Lower lobe of right lung (tissue), 2 donors: ENCODE results near the gene CHAC1. TPM values are rescaled to one million over a fixed set of nuclear protein-coding genes. Genes with fewer than 3 reads are reported as not detected.

ENCODE experiments used
- ATAC-seq, 2 donors: fragments of 200-7000 bp; cut with Tn5 transposase; one replicate each; pipeline ENCODE4 v1.9.1; 2020 to 2022; ENCODE audit warnings: mild to moderate bottlenecking in 2 of 2, moderate library complexity in 2 of 2
- DNase-seq: peaks from one replicate; pipeline ENCODE4 v3.0.0-alpha.2; 2020
- H3K27ac ChIP-seq: fragments of 200-600 bp; one replicate; pipeline ENCODE4 v1.8.0; 2022
- H3K27me3 ChIP-seq: fragments of 200-600 bp; one replicate; pipeline ENCODE4 v1.8.0; 2022; ENCODE audit warnings: low read depth
- H3K36me3 ChIP-seq: fragments of 200-600 bp; one replicate; pipeline ENCODE4 v1.8.0; 2022; ENCODE audit warnings: mild to moderate bottlenecking
- H3K4me1 ChIP-seq: fragments of 200-600 bp; one replicate; pipeline ENCODE4 v1.8.0; 2022
- H3K4me3 ChIP-seq: fragments of 200-600 bp; one replicate; pipeline ENCODE4 v1.8.0; 2022; ENCODE audit warnings: mild to moderate bottlenecking
- H3K9me3 ChIP-seq: fragments of 200-600 bp; one replicate; pipeline ENCODE4 v1.8.0; 2022
- intact Hi-C: fragments of 100-400 bp; cut with DNase I; formaldehyde crosslinking; loops from one replicate; pipeline ENCODE4 v1.11.0; 2022
- total RNA-seq: library from RNA; stranded (reverse); fragmentation: NEBNext Ultra II Directional; extraction: Animal tissue kit (Norgen Biotek cat#: 25700); gene quantifications from one replicate; pipeline ENCODE4 v1.2.1, GENCODE V29; 2021
- TF ChIP-seq, protein P1 (sequence below): fragments of 200-600 bp; IDR thresholded peaks from one replicate; pipeline ENCODE4 v1.8.0; 2022; ENCODE audit warnings: antibody characterized with exemption, mild to moderate bottlenecking
- donor health status: DM: no; HTN: yes; CAD: no; lungs with severe emphysema.

CHAC1 gene
- total RNA-seq, 1 donor from 2014 or later, result 1.8 TPM

DNA sequence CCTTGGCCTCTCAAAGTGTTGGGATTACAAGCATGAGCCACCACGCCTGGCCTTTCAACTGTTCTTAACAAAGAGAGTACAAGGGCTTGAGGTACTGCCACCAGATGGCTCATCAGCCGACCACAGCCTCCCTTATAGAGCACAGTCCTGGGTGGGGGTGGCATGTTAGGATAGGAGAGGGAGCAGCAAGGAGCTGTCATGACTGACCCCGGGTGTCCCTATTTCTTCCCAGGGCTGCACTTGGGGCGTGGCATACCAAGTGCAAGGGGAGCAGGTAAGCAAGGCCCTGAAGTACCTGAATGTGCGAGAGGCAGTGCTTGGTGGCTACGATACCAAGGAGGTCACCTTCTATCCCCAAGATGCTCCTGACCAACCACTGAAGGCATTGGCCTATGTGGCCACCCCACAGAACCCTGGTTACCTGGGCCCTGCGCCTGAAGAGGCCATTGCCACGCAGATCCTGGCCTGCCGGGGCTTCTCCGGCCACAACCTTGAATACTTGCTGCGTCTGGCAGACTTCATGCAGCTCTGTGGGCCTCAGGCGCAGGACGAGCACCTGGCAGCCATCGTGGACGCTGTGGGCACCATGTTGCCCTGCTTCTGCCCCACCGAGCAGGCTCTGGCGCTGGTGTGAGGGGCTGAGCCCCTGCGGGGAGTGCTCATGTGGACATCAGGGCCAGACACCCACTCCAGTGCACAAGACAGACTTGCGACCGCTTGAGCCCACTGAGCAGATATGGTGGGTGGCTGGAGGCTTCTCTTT is 2.1 kb downstream of the CHAC1 start:
- intact Hi-C loops, result no loop called here
- H3K9me3 ChIP-seq, result no peaks in the 10 kb centered on the region
- no peaks in the 10 kb centered on the region for H3K36me3 ChIP-seq
- ATAC-seq, result no peak
- H3K4me3 ChIP-seq, result no peak overlapping the region
- peaks cover 20% of the 10 kb centered on the region for H3K4me1 ChIP-seq
- peak; percentile 33 for DNase-seq
- H3K27ac ChIP-seq, result no peak overlapping the region
- no peaks in the 10 kb centered on the region for H3K27me3 ChIP-seq
- TF ChIP-seq, protein P1, sequence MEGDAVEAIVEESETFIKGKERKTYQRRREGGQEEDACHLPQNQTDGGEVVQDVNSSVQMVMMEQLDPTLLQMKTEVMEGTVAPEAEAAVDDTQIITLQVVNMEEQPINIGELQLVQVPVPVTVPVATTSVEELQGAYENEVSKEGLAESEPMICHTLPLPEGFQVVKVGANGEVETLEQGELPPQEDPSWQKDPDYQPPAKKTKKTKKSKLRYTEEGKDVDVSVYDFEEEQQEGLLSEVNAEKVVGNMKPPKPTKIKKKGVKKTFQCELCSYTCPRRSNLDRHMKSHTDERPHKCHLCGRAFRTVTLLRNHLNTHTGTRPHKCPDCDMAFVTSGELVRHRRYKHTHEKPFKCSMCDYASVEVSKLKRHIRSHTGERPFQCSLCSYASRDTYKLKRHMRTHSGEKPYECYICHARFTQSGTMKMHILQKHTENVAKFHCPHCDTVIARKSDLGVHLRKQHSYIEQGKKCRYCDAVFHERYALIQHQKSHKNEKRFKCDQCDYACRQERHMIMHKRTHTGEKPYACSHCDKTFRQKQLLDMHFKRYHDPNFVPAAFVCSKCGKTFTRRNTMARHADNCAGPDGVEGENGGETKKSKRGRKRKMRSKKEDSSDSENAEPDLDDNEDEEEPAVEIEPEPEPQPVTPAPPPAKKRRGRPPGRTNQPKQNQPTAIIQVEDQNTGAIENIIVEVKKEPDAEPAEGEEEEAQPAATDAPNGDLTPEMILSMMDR, result no peak

GRCh38 chr15:40955930-40956540 is 2.8 kb downstream of the CHAC1 start:
- no peak for ATAC-seq
- no peak for DNase-seq
- H3K4me3 ChIP-seq, result no peak overlapping the region
- no peaks in the 10 kb centered on the region for H3K36me3 ChIP-seq
- H3K9me3 ChIP-seq, result no peaks in the 10 kb centered on the region
- H3K4me1 ChIP-seq, result peaks cover 27% of the 10 kb centered on the region
- TF ChIP-seq, protein P1, result no peak
- no peaks in the 10 kb centered on the region for H3K27me3 ChIP-seq
- intact Hi-C loops, result no loop called here
- no peak overlapping the region for H3K27ac ChIP-seq

- Histone ChIP-seq H3K9me3 (no peaks in the 10 kb centered on the region), H3K27me3 (no peaks in the 10 kb centered on the region), H3K36me3 (no peaks in the 10 kb centered on the region), H3K4me1 (peaks cover 29% of the 10 kb centered on the region), H3K4me3 (no peak overlapping the region), H3K27ac (no peak overlapping the region)
- TF ChIP-seq, protein P1, result no peak
- no peak for DNase-seq
- intact Hi-C loops, result no loop called here
- ATAC-seq, result no peak
Observed at GRCh38 chr15:40956541-40956982, 3.3 kb downstream of the CHAC1 start.

- TF ChIP-seq, protein P1, result no peak
- Histone ChIP-seq H3K27me3 (no peaks in the 10 kb centered on the region), H3K27ac (no peak overlapping the region), H3K9me3 (no peaks in the 10 kb centered on the region), H3K4me3 (no peak overlapping the region), H3K4me1 (peaks cover 29% of the 10 kb centered on the region), H3K36me3 (no peaks in the 10 kb centered on the region)
- DNase-seq (no peak), ATAC-seq (no peak)
- intact Hi-C loops, result no loop called here
Observed at GRCh38 chr15:40957041-40957555, 3.8 kb downstream of the CHAC1 start.

DNA sequence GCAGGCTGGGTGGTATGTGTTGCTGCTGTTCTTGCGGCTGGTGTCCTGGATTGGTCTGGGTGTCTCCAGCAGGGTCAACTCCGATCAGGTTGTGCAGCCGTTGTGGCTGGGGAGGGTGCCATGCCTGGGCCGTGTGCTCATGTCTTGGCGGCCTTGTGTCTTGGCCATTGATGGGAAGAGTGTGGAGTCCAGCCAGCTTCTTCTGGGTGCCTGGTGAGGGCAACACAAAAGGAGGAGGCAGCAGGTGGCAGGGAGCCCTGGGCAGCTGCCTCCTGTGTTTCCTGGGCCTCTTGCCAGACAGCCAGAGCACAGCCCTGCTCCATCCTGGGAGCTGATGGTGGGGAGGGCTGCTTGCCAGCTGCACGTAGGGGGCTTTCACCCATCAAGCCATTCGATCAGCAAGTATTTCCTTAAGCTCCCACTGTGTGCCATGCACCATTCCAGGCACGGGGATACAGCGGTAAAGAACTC is 4.3 kb downstream of the CHAC1 start:
- intact Hi-C loops, result no loop called here
- ATAC-seq, result no peak
- TF ChIP-seq, protein P1, result no peak
- DNase-seq, result no peak
- Histone ChIP-seq H3K27ac (no peak overlapping the region), H3K4me1 (peaks cover 24% of the 10 kb centered on the region), H3K4me3 (no peak overlapping the region), H3K27me3 (no peaks in the 10 kb centered on the region), H3K36me3 (no peaks in the 10 kb centered on the region), H3K9me3 (no peaks in the 10 kb centered on the region)
